Effector CD8-positive, alpha-beta T cell (primary cell): Measurements from ENCODE around the gene REC8.

Experiments used
- DNase-seq: peaks from one replicate; lab custom pipeline; 2025; lab: John Stamatoyannopoulos, UW

The REC8 gene

DNA sequence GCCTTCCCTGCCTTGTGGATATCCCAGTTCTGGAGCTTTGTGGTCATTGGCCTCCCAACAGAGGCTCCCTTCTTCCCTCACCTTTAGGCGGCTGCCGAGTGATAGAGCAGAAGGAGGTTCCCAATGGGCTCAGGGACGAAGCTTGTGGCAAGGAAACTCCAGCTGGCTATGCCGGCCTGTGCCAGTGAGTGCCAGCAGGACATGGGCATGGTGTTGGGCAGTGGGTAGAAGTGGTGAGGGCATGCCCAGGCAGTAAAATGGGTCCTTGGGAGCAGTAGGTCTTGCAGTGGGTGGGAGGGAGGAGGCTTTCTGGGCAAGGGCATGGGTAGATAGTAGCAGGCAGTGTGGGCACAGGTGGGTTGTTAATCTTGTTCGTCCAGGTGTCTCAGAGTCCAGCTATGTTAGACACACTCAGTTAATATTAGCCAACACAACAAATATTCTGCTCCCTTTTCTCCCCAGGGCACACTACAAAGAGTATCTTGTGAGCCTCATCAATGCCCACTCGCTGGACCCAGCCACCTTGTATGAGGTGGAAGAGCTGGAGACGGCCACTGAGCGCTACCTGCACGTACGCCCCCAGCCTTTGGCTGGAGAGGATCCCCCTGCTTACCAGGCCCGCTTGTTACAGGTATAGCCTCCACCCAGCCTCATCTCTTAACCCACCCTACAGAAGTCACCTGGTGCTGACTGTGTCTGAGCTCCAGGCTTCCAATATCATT lies 11.9 kb upstream of the REC8 start:
- no peak for DNase-seq

DNA sequence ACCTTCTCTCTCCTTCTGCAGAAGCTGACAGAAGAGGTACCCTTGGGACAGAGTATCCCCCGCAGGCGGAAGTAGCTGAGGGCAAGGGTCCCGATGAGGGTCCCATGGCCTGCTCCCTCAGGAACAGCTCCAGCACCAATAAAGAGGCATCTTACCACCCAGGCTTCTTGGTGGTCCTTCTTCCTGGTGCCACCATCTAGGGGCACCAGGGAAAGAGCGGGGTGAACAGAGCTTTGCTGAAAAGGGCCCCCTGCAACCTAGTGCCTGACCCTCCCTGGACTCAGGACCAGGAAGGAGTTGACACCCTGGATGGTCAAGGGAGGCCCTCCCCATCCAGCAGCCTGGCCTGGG lies 11.4 kb upstream of the REC8 start:
- DNase-seq: no peak

- DNase-seq: peak; percentile 97
Measured at GRCh38 chr14:24160850-24161804, 10.8 kb upstream of the REC8 start, which contains the start of gene IRF9. Gene IRF9, plus strand, starts transcription at chr14:24161265. Its CDS starts 880 bp downstream, at chr14:24162145.

- DNase-seq: no peak
Measured at GRCh38 chr14:24162093-24162492, 9.8 kb upstream of the REC8 start.

- DNase-seq: no peak
Measured at GRCh38 chr14:24164518-24164991, 7.3 kb upstream of the REC8 start.

DNA sequence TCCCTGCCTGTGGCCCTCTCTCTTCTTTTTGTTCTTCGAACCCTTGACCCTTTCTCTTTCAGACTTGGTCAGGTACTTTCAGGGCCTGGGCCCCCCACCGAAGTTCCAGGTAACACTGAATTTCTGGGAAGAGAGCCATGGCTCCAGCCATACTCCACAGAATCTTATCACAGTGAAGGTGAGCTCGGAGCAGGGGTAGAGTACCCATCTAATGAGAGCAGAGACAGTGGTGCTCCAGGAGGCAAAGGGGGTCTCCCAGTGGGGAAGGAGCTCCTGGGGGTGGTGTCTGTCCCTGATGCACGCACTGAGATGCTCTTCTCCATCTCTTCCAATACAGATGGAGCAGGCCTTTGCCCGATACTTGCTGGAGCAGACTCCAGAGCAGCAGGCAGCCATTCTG lies 6.1 kb upstream of the REC8 start:
- DNase-seq: no peak

DNA sequence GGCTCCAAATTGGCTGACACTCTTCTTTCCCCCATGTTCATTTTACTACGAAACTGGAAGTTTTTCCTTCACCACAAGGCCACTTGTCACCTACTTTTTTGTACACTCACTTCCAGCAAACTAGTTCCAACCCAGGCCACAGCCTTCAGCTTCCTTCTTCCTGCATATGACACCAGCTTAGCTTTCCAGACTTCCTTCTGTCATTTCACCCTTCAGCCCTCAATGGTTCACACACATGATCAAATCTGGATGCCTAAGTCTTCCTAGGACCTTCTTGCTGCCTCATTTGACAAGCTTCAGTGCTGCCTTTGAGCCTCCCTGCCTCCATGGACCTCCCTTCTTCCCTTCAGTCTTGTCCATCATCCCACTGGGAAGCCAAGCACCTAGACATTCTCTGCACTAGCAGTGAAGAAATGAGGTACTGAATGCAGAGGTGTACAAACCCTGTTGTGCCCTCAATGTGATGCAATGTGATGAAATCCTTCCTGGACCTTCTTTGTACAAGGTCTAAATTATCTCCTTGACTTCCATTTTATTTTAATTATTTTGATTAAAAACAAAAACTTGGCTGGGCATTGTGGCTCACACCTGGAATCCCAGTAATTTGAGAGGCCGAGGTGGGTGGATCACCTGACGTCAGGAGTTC lies 4.3 kb upstream of the REC8 start:
- DNase-seq: no peak

DNA sequence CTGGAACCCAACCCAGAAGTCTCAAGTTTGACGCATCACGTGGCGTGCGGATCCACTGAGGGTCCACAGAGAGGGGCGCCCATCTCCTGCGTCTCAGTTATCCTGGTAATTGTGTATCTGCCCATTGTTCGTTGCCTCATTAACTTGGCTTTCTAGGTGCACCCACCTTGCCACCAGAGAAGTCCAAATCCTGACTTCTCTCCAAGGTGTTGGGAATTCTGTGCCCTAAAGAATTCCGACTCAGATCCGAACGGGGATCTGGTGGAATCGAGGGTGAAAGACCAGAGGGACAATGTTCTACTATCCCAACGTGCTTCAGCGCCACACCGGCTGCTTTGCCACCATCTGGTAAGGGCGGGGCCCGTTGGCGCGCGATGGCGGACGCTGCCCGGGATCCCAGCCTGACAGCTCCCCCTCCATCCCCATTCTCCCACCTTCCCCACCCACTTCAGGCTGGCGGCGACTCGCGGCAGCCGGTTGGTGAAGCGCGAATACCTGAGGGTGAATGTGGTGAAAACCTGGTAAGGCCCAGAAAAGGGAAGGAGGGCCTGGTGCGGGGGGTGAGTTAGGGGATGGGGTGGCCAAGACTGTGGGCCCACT lies 481 bp downstream of the REC8 start:
- DNase-seq: no peak

- no peak for DNase-seq
Measured at GRCh38 chr14:24172871-24173281, 996 bp downstream of the REC8 start.

GRCh38 chr14:24176599-24176998 lies 4.7 kb downstream of the REC8 start:
- no peak for DNase-seq

DNA sequence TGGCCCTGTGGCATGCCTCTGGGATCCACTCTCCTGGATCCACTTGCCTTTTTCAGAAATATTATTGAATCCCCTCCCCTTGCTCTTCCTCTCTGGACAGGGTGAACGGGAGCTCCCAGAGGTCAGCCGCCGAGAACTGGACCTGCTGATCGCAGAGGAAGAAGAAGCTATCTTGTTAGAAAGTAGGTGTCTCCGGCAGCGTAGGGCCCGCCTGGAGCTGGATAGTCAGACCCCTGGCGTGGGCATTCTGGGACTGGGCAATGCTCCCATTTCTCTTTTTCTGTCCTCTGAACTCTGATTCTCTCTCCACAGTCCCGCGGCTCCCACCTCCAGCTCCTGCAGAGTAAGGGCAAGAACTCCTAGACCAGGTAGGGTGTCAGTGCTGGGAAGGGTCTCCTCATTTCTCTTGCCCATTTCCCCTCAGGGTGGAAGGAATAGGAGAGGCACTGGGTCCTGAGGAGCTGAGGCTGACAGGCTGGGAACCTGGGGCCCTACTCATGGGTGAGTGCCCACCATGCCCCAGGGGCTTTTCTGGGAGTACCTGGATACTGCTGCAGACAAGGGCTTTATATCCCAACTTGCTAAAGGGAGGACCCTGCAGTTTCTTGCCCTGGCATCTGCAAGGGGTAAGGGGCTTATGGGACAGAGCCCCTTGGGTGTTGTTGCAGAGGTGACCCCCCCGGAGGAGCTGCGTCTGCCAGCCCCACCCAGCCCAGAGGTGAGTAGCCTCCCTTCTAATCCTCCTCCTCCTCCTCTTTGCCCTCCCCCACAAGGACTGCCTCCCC lies 5.4 kb downstream of the REC8 start:
- no peak for DNase-seq

- no peak for DNase-seq
Measured at GRCh38 chr14:24177891-24178290, 6.0 kb downstream of the REC8 start.

DNA sequence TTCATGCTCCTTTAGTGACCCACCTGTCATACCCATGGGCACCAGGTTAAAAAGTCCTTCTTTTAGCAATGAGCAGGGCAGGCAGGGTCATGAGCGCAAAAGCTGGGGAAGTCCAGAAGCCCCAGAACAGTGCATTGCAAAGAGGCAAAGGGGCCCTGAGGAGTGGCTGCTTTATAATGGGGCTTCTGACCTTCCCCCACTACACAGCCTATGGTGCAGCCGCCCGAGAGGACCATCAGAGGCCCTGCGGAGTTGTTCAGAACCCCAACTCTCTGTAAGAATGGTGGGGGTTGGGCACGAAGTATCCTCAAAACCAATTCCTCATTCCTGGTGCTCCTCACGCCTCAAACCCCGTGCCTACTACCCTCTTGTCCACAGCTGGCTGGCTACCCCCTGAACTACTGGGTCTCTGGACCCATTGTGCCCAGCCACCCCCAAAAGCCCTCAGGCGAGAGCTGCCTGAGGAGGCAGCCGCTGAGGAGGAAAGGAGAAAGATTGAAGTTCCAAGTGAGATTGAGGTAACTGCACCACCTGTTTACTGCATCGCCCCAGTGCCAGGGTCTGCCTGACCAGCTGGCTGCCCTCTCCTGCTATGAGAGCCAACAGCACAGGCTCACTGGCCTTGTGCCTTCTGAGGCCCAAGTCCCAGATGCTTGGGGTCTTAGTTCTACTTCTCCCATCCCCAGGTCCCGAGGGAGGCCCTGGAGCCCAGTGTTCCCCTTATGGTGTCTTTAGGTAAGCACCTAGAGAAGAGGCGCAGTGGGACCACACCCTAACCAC lies 6.7 kb downstream of the REC8 start:
- DNase-seq: no peak

- DNase-seq: no peak
Measured at GRCh38 chr14:24179294-24179960, 7.5 kb downstream of the REC8 start.

DNA sequence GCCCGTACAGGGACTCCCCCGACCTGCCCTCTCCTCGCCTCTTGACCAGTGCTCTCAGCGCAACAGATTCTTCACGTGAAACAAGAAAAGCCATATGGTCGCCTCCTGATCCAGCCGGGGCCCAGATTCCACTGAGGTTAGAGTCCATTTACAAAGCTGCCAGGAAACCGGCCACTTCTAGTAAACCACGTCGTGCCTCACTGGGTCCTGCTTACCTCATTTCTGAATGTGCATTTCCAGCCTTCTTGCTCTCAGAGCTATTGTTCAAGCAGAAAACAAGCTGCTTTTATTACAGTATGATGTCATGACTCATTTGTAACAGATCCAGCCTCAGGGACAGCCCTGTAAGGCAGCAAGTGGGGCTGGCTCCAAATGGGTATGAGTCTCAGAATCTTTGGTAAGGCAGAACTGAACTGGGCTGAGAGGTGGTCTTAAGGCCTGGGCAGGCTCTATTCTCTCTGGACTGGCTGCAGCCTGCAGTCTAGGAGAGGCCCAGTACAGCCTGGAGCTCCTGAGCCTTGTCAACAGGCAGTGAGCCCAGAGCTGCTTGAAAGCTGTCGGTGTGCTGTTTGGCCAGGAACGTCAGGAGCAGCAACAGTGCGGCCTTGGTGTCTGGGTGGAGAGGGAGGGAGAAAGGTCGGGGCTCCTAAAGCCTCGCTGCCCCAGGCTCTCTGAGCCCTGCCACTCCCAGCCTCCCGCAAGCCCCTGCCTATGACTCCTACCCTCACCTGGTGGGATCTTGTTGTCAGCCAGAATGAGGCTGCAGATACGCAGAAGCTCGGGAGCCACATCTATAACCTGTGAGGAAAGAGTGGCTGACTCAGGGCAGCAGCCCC lies 8.3 kb downstream of the REC8 start:
- no peak for DNase-seq

GRCh38 chr14:24181371-24182077 lies 9.6 kb downstream of the REC8 start:
- no peak for DNase-seq

DNA sequence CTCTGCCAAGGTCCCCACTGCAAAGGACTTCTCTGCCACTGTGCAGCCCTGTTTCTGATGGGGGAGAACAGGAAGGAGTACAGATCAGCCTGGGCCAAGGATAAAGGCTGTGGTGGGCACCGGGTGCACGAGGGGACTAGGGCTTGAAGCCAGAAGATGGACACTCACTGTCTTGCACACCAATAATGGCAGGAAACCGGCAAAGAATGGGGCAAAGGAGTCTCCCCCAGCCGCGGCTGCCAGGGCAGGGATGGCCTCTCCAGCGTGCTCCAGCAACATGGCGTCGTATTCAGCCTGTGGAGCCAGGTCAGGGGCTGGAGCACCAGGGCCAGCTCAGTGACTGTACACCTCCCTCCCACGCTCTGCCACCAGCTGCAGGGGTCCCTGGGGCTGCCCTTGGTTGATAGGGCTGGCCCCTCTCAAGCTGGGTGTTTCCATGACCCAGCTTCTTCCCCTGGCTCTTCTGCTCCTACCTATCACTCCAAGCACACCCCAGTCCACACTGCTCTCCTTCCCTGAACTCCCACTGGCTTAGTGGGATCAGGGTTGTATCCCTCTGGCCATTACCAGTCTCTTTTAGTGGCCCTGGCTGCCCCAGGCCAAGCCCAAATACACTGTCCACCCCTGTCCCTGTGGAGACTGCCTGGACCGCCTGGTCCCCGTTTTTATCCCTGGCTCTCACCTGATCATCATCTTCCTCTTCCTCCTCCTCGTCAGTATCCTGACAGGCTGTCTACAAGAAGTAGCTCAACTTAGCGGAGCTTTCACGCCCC lies 10.4 kb downstream of the REC8 start:
- DNase-seq: no peak
